A673 (cell line): ENCODE data around the gene TMPRSS6. TPM values are rescaled to one million over a fixed set of nuclear protein-coding genes. Genes with fewer than 3 reads are reported as not detected.

Source experiments
- BruUV-seq: library from RNA; stranded (reverse); fragments of 400-500 nt; replicated peaks from 2 replicates; lab custom pipeline; 2021; lab: Mats Ljungman, UMichigan
- CTCF ChIA-PET: fragments of 300-600 bp; sonication (Branson Sonifier 250); formaldehyde crosslinking; loops from one replicate; lab custom pipeline; 2022; ENCODE audit warnings: antibody characterized with exemption; lab: Charles Lee
- POLR2A ChIA-PET: fragments of 300-600 bp; sonication (Branson Sonifier 250); formaldehyde crosslinking; loops from one replicate; lab custom pipeline; 2022; ENCODE audit warnings: antibody characterized with exemption; ENCODE audit not compliant: low non-redundant PET; lab: Charles Lee
- DNase-seq: peaks from one replicate; pipeline ENCODE4 v3.0.0-alpha.2; 2015; ENCODE audit warnings: low spot score
- H3K27ac ChIP-seq: fragments of 200-600 bp; sonication (generic); 2 replicates; pipeline ENCODE4 v1.5.1; 2016; ENCODE audit warnings: mixed run types, low read depth, mild to moderate bottlenecking, mixed read lengths, antibody characterized with exemption, low read length; ENCODE audit not compliant: poor library complexity, severe bottlenecking
- H3K27me3 ChIP-seq: fragments of 200-600 bp; sonication (generic); replicated peaks from 2 replicates; pipeline ENCODE4 v1.6.1; 2017; ENCODE audit warnings: mixed run types, low read depth, mild to moderate bottlenecking, mixed read lengths, antibody characterized with exemption, low read length; ENCODE audit not compliant: insufficient read depth, poor library complexity
- H3K36me3 ChIP-seq: fragments of 200-600 bp; sonication (generic); 2 replicates; pipeline ENCODE4 v1.6.1; 2016; ENCODE audit warnings: mixed run types, mild to moderate bottlenecking, mixed read lengths, antibody characterized with exemption, low read length; ENCODE audit not compliant: insufficient read depth, poor library complexity, severe bottlenecking
- H3K4me1 ChIP-seq: fragments of 200-600 bp; sonication (generic); 2 replicates; pipeline ENCODE4 v1.6.1; 2017; ENCODE audit warnings: mixed run types, mild to moderate bottlenecking, mixed read lengths, antibody characterized with exemption, low read length; ENCODE audit not compliant: insufficient read depth, poor library complexity, severe bottlenecking
- H3K4me3 ChIP-seq: fragments of 200-600 bp; sonication (generic); 2 replicates; pipeline ENCODE4 v1.5.1; 2016; ENCODE audit warnings: low read depth, mixed run types, mild to moderate bottlenecking, mixed read lengths, low read length; ENCODE audit not compliant: poor library complexity, severe bottlenecking
- H3K9me3 ChIP-seq: fragments of 200-600 bp; sonication (generic); 2 replicates; pipeline ENCODE4 v1.6.1; 2016; ENCODE audit warnings: mixed run types, low read depth, mild to moderate bottlenecking, mixed read lengths, antibody characterized with exemption, low read length; ENCODE audit not compliant: poor library complexity, severe bottlenecking
- CTCF ChIP-seq: fragments of 300-800, 200-600 bp; sonication (generic); conservative IDR thresholded peaks from 2 replicates; pipeline ENCODE4 v1.5.1; 2017; ENCODE audit warnings: low read depth, mild to moderate bottlenecking, antibody characterized with exemption, low read length, moderate library complexity, mixed read lengths
- EZH2 ChIP-seq: fragments of 200-600 bp; sonication (generic); IDR thresholded peaks from 2 replicates; pipeline ENCODE4 v1.6.1; 2017; ENCODE audit warnings: borderline replicate concordance, low read depth, mild to moderate bottlenecking, mixed read lengths, antibody characterized with exemption, low read length; ENCODE audit not compliant: poor library complexity, severe bottlenecking
- intact Hi-C: fragments of 100-400 bp; cut with micrococcal nuclease; formaldehyde crosslinking; loops from one replicate; pipeline ENCODE4 v1.10.0; 2022; ENCODE audit not compliant: unreplicated experiment
- total RNA-seq: library from RNA; stranded (reverse); gene quantifications from 2 replicates; pipeline ENCODE4 v1.2.3, GENCODE V29; 2021

TMPRSS6 gene
- total RNA-seq, 1 experiment from 2014 or later = not detected

GRCh38 chr22:37144180-37144554, 34.7 kb upstream of the TMPRSS6 start:
- no peak for TF ChIP-seq CTCF
- no peak for TF ChIP-seq EZH2
- Histone ChIP-seq H3K4me3 (no peak overlapping the region), H3K36me3 (no peaks in the 10 kb centered on the region), H3K9me3 (no peaks in the 10 kb centered on the region), H3K27ac (no peak overlapping the region), H3K27me3 (no peaks in the 10 kb centered on the region), H3K4me1 (no peaks in the 10 kb centered on the region)
- no peak for DNase-seq
- ChIA-PET POLR2A (no interaction called here), CTCF (no interaction called here)
- BruUV-seq = no TSS peak
- intact Hi-C loops = no loop called here

- Histone ChIP-seq H3K36me3 (no peaks in the 10 kb centered on the region), H3K9me3 (no peaks in the 10 kb centered on the region), H3K4me3 (no peak overlapping the region), H3K27me3 (no peaks in the 10 kb centered on the region), H3K27ac (no peak overlapping the region), H3K4me1 (no peaks in the 10 kb centered on the region)
- DNase-seq = no peak
- POLR2A ChIA-PET = no interaction called here
- no peak for TF ChIP-seq CTCF
- no peak for TF ChIP-seq EZH2
- CTCF ChIA-PET = no interaction called here
- no TSS peak for BruUV-seq
- intact Hi-C loops = no loop called here
Observed at GRCh38 chr22:37141971-37142370, 32.5 kb upstream of the TMPRSS6 start.

- intact Hi-C loops = no loop called here
- Histone ChIP-seq H3K4me3 (no peak overlapping the region), H3K27me3 (no peaks in the 10 kb centered on the region), H3K9me3 (no peaks in the 10 kb centered on the region), H3K4me1 (no peaks in the 10 kb centered on the region), H3K27ac (no peak overlapping the region), H3K36me3 (no peaks in the 10 kb centered on the region)
- POLR2A ChIA-PET = no interaction called here
- TF ChIP-seq CTCF (no peak), EZH2 (no peak)
- CTCF ChIA-PET = no interaction called here
- DNase-seq = no peak
- BruUV-seq = no TSS peak
Observed at GRCh38 chr22:37141476-37141875, 32.0 kb upstream of the TMPRSS6 start.
